ENCODE measurements around the gene PPP1CC. TPM values are rescaled to one million over a fixed set of nuclear protein-coding genes. Genes with fewer than 3 reads are reported as not detected.

The PPP1CC gene
- total and polyA plus RNA-seq, 8 donors: 33.3 to 92.7 (median 70.2) TPM

- intact Hi-C loops (cut with DNase I): no loop called here
These were observed 22.4 kb upstream of the PPP1CC start for GRCh38 chr12:110765111-110765510.

GRCh38 chr12:110763583-110763982, 20.9 kb upstream of the PPP1CC start:
- 80 to 81% methylated on average over 7 of the region's 7 CpGs for WGBS, 2 donors
- FAIRE-seq: no peak
- Histone ChIP-seq H3K27me3 (no peaks in the 10 kb centered on the region), H3K4me1 (no peaks in the 10 kb centered on the region), H3K9me3 (no peaks in the 10 kb centered on the region), H3K27ac (no peak overlapping the region), H3K4me3 (no peak overlapping the region), H3K36me3 (no peaks in the 10 kb centered on the region)
- no peak for TF ChIP-seq CTCF (IDR thresholded peaks at IDR 0.05)
- intact Hi-C loops (cut with DNase I): no loop called here
- no peak for ATAC-seq
- no peak for DNase-seq

More at GRCh38 chr12:110765111-110765510, 22.4 kb upstream of the PPP1CC start:
- no peak for ATAC-seq
- Histone ChIP-seq H3K27ac (no peak overlapping the region), H3K36me3 (no peaks in the 10 kb centered on the region), H3K9me3 (no peaks in the 10 kb centered on the region), H3K4me1 (no peaks in the 10 kb centered on the region), H3K27me3 (no peaks in the 10 kb centered on the region), H3K4me3 (no peak overlapping the region)
- FAIRE-seq: no peak
- DNase-seq: no peak
- WGBS, 2 donors: 58 to 59% methylated on average over 4 of the region's 4 CpGs
- TF ChIP-seq CTCF (IDR thresholded peaks at IDR 0.05): no peak

GRCh38 chr12:110762891-110763290, 20.2 kb upstream of the PPP1CC start:
- 86 to 88% methylated on average over 3 of the region's 3 CpGs for WGBS, 2 donors
- FAIRE-seq: no peak
- no peaks in the 10 kb centered on the region for H3K36me3 ChIP-seq

GRCh38 chr12:110760204-110760609, 17.5 kb upstream of the PPP1CC start:
- FAIRE-seq: no peak
- intact Hi-C loops (cut with DNase I): no loop called here
- 81 to 94% methylated on average over 4 of the region's 4 CpGs for WGBS, 2 donors

More at GRCh38 chr12:110762891-110763290, 20.2 kb upstream of the PPP1CC start:
- H3K9me3 ChIP-seq: no peaks in the 10 kb centered on the region
- ATAC-seq (no peak), DNase-seq (no peak)
- H3K27ac ChIP-seq: no peak overlapping the region
- no peak overlapping the region for H3K4me3 ChIP-seq
- H3K4me1 ChIP-seq: no peaks in the 10 kb centered on the region
- H3K27me3 ChIP-seq: no peaks in the 10 kb centered on the region
- intact Hi-C loops (cut with DNase I): no loop called here
- no peak for TF ChIP-seq CTCF (IDR thresholded peaks at IDR 0.05)

More at GRCh38 chr12:110760204-110760609, 17.5 kb upstream of the PPP1CC start:
- TF ChIP-seq CTCF (IDR thresholded peaks at IDR 0.05): no peak
- DNase-seq (no peak), ATAC-seq (no peak)
- Histone ChIP-seq H3K9me3 (no peaks in the 10 kb centered on the region), H3K4me1 (no peaks in the 10 kb centered on the region), H3K27me3 (no peaks in the 10 kb centered on the region), H3K36me3 (no peaks in the 10 kb centered on the region), H3K4me3 (no peak overlapping the region), H3K27ac (no peak overlapping the region)
